GM19023 (cell line): ENCODE data around the gene IL25.
"Not testable (repeated sequence)": the region's sequence is repeated elsewhere in the genome, so short reads cannot be mapped to it uniquely, and the experiment has no call there.

Experiments used
- ATAC-seq: cut with Tn5 transposase; IDR thresholded peaks from one replicate; pipeline ENCODE4 v1.9.1; 2021; ENCODE audit warnings: mild to moderate bottlenecking, moderate library complexity; ENCODE audit not compliant: unreplicated experiment

IL25 gene

GRCh38 chr14:23372509-23372908, at the start of gene IL25:
Gene IL25, plus strand, starts transcription at chr14:23372809.
- ATAC-seq: no peak

- no peak for ATAC-seq
Measured at GRCh38 chr14:23323838-23324454, 48.7 kb upstream of the IL25 start.

- no peak for ATAC-seq
Measured at GRCh38 chr14:23324455-23324846, 48.2 kb upstream of the IL25 start.

GRCh38 chr14:23324993-23325392, 47.6 kb upstream of the IL25 start:
- ATAC-seq: no peak

GRCh38 chr14:23325746-23326145, 46.9 kb upstream of the IL25 start:
- ATAC-seq: not testable (repeated sequence)

GRCh38 chr14:23326491-23327332, 45.9 kb upstream of the IL25 start:
- no peak for ATAC-seq

- no peak for ATAC-seq
Measured at GRCh38 chr14:23327947-23328744, 44.5 kb upstream of the IL25 start.

- no peak for ATAC-seq
Measured at GRCh38 chr14:23335623-23336022, 37.0 kb upstream of the IL25 start.

- no peak for ATAC-seq
Measured at GRCh38 chr14:23339506-23340268, 32.9 kb upstream of the IL25 start.

GRCh38 chr14:23344481-23344880, 28.1 kb upstream of the IL25 start:
- no peak for ATAC-seq

GRCh38 chr14:23345987-23346692, 26.5 kb upstream of the IL25 start:
- ATAC-seq: no peak

- no peak for ATAC-seq
Measured at GRCh38 chr14:23346693-23347405, 25.8 kb upstream of the IL25 start.

GRCh38 chr14:23347406-23348296, 25.0 kb upstream of the IL25 start:
- no peak for ATAC-seq

- no peak for ATAC-seq
Measured at GRCh38 chr14:23348297-23348655, 24.3 kb upstream of the IL25 start.

GRCh38 chr14:23349156-23349845, 23.3 kb upstream of the IL25 start:
- no peak for ATAC-seq

- no peak for ATAC-seq
Measured at GRCh38 chr14:23351681-23352505, 20.7 kb upstream of the IL25 start.
